Endothelial cell of umbilical vein (primary cell): Measurements from ENCODE around the gene ENTPD6.

Experiments used
- EZH2 ChIP-seq: IDR thresholded peaks from 2 replicates; pipeline ENCODE4 v1.6.1; 2012; ENCODE audit warnings: borderline replicate concordance, low read depth, mild to moderate bottlenecking, moderate library complexity, low read length, inconsistent platforms; ENCODE audit not compliant: severe bottlenecking
- JUN ChIP-seq: IDR thresholded peaks from 2 replicates; pipeline ENCODE4 v1.6.1; 2011; ENCODE audit warnings: borderline replicate concordance, low read depth; ENCODE audit not compliant: insufficient read length, insufficient read depth
- POLR2A ChIP-seq: IDR thresholded peaks from 2 replicates; pipeline ENCODE4 v1.6.1; 2012; ENCODE audit warnings: low read depth, mild to moderate bottlenecking, control low read depth, low read length
- TF ChIP-seq, protein P1 (sequence below), 2 donors: IDR thresholded peaks; 1 replicate in 1 of 2; 2 replicates in 1 of 2; pipeline ENCODE4 v1.5.1; 2011; ENCODE audit warnings: low read length in 2 of 2, mild to moderate bottlenecking in 2 of 2, moderate library complexity in 2 of 2, control low read depth in 1 of 2, inconsistent platforms in 1 of 2, low read depth in 1 of 2; ENCODE audit not compliant: insufficient read depth in 1 of 2; ENCODE audit errors: extremely low read depth in 1 of 2

DNA sequence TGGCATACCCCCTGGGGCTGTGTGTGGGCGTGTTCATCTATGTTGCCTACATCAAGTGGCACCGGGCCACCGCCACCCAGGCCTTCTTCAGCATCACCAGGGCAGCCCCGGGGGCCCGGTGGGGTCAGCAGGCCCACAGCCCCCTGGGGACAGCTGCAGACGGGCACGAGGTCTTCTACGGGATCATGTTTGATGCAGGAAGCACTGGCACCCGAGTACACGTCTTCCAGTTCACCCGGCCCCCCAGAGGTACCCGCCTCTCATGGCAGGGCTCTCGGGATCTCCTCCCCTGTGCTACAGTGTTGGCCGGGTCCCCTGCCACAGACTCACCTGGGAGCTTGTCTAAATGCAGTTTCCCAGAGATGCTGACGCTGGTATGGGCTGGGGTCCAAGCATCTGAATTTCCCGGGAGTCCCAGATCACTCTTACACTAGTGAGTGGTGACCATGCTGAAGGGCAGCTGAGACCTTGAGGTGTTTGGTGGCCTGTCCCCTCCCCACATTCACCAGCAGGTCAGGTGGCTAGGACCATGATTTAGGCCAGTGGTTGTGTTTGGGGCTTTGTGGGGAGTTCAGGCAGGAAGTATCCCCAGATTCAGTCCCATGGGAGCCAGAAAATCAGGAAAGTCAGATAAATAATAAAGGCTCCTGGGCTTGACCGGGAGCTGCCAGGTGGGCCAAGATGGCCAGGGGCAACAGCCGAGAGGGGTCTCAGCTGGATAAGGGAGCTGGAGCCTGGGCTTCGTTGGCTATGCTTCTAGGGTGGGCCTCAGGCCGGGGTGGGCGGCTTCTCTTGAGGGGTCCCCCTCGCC, 11.8 kb downstream of the ENTPD6 start:
- TF ChIP-seq, protein P1, sequence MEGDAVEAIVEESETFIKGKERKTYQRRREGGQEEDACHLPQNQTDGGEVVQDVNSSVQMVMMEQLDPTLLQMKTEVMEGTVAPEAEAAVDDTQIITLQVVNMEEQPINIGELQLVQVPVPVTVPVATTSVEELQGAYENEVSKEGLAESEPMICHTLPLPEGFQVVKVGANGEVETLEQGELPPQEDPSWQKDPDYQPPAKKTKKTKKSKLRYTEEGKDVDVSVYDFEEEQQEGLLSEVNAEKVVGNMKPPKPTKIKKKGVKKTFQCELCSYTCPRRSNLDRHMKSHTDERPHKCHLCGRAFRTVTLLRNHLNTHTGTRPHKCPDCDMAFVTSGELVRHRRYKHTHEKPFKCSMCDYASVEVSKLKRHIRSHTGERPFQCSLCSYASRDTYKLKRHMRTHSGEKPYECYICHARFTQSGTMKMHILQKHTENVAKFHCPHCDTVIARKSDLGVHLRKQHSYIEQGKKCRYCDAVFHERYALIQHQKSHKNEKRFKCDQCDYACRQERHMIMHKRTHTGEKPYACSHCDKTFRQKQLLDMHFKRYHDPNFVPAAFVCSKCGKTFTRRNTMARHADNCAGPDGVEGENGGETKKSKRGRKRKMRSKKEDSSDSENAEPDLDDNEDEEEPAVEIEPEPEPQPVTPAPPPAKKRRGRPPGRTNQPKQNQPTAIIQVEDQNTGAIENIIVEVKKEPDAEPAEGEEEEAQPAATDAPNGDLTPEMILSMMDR (IDR thresholded peaks at IDR 0.05; ENCODE audit: extremely low read depth in 1 of 2, insufficient read depth in 1 of 2, low read depth in 1 of 2, low read length in 2 of 2): no peak
- TF ChIP-seq JUN (no peak), POLR2A (no peak), EZH2 (no peak)
